NB4 (cell line): ENCODE measurements around the gene ACHE.

Experiments used
- CTCF ChIP-seq: IDR thresholded peaks from one replicate; pipeline ENCODE4 v1.5.1; 2012; ENCODE audit warnings: low read depth, low read length
- POLR2A ChIP-seq: IDR thresholded peaks from 2 replicates; pipeline ENCODE4 v1.6.1; 2011; ENCODE audit warnings: mild to moderate bottlenecking; ENCODE audit not compliant: insufficient read length; ENCODE audit errors: extremely low read depth
- TF ChIP-seq, protein P1 (sequence below): IDR thresholded peaks from 2 replicates; pipeline ENCODE4 v1.6.1; 2011; ENCODE audit warnings: low read depth, low read length

- no peak for TF ChIP-seq CTCF
- TF ChIP-seq POLR2A: no peak
- TF ChIP-seq, protein P1, sequence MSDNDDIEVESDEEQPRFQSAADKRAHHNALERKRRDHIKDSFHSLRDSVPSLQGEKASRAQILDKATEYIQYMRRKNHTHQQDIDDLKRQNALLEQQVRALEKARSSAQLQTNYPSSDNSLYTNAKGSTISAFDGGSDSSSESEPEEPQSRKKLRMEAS: no peak
Measured at GRCh38 chr7:100882201-100882600, 13.5 kb downstream of the ACHE start.
